Ovary (tissue), 3 donors: ENCODE results near the gene NSG2.

ENCODE experiments used
- CTCF ChIP-seq, 3 donors: fragments of 450-650 bp in 2 of 3; fragments of 200-600 bp in 1 of 3; IDR thresholded peaks; one replicate each; pipeline versions ENCODE4 v1.5.1 to v1.8.0; 2016 to 2022; ENCODE audit warnings: antibody characterized with exemption in 3 of 3, mild to moderate bottlenecking in 1 of 3
- EP300 ChIP-seq: sonication (generic); formaldehyde crosslinking; IDR thresholded peaks from one replicate; pipeline ENCODE4 v1.6.1; 2017; ENCODE audit warnings: antibody characterized with exemption
- POLR2A ChIP-seq: fragments of 450-650 bp; IDR thresholded peaks from one replicate; pipeline ENCODE4 v1.6.1; 2017; ENCODE audit warnings: antibody characterized with exemption, mild to moderate bottlenecking, moderate library complexity
- donor health status: DM: no; HTN: no; CAD: no.

- TF ChIP-seq CTCF (IDR thresholded peaks at IDR 0.05) = no peak
- TF ChIP-seq EP300 = no peak
- no peak for TF ChIP-seq POLR2A
Observed at GRCh38 chr5:174149989-174150388, 104.5 kb downstream of the NSG2 start.
